H9 (cell line): ENCODE data around the gene CACNA1F. TPM values are rescaled to one million over a fixed set of nuclear protein-coding genes. Genes with fewer than 3 reads are reported as not detected.

Experiments used
- DNase-seq: peaks from one replicate; pipeline ENCODE4 v3.0.0-alpha.2; 2017
- H2AFZ ChIP-seq: one replicate; pipeline ENCODE4 v1.6.1; 2013; ENCODE audit warnings: mild to moderate bottlenecking, low read length, control low read depth, moderate library complexity
- H2AK5ac ChIP-seq: 2 replicates; pipeline ENCODE4 v1.6.1; 2013; ENCODE audit warnings: low read length, control low read depth, mixed read lengths; ENCODE audit not compliant: insufficient read length
- H2BK120ac ChIP-seq: one replicate; pipeline ENCODE4 v1.6.1; 2013; ENCODE audit warnings: low read depth, mild to moderate bottlenecking, low read length, control low read depth, inconsistent platforms; ENCODE audit not compliant: poor library complexity, severe bottlenecking
- H2BK12ac ChIP-seq: 2 replicates; pipeline ENCODE4 v1.6.1; 2013; ENCODE audit warnings: low read length, control low read depth, mixed read lengths, low read depth; ENCODE audit not compliant: insufficient read length
- H2BK15ac ChIP-seq: 2 replicates; pipeline ENCODE4 v1.6.1; 2013; ENCODE audit warnings: low read depth, low read length, control low read depth
- H2BK20ac ChIP-seq: one replicate; pipeline ENCODE4 v1.6.1; 2013; ENCODE audit warnings: low read depth, mild to moderate bottlenecking, low read length, control low read depth, inconsistent platforms; ENCODE audit not compliant: poor library complexity, severe bottlenecking
- H2BK5ac ChIP-seq: 2 replicates; pipeline ENCODE4 v1.6.1; 2013; ENCODE audit warnings: low read length, control low read depth, mixed read lengths; ENCODE audit not compliant: insufficient read length
- H3K14ac ChIP-seq: 2 replicates; pipeline ENCODE4 v1.6.1; 2013; ENCODE audit warnings: low read length, control low read depth; ENCODE audit not compliant: insufficient read depth
- H3K18ac ChIP-seq: 2 replicates; pipeline ENCODE4 v1.6.1; 2013; ENCODE audit warnings: low read depth, mild to moderate bottlenecking, mixed read lengths, low read length, control low read depth; ENCODE audit not compliant: insufficient read length
- H3K23ac ChIP-seq: 2 replicates; pipeline ENCODE4 v1.6.1; 2013; ENCODE audit warnings: low read length, control low read depth, mixed read lengths, low read depth; ENCODE audit not compliant: insufficient read length
- H3K23me2 ChIP-seq: 2 replicates; pipeline ENCODE4 v1.6.1; 2013; ENCODE audit warnings: low read depth, mild to moderate bottlenecking, mixed read lengths, low read length, control low read depth; ENCODE audit not compliant: insufficient read length, poor library complexity, severe bottlenecking
- H3K27ac ChIP-seq: 2 replicates; pipeline ENCODE4 v1.5.1; 2013; ENCODE audit warnings: low read length, control low read depth, mixed read lengths, low read depth; ENCODE audit not compliant: insufficient read length
- H3K27me3 ChIP-seq: 2 replicates; pipeline ENCODE4 v1.6.1; 2013; ENCODE audit warnings: low read length, control low read depth, inconsistent platforms; ENCODE audit not compliant: insufficient read depth
- H3K4ac ChIP-seq: 2 replicates; pipeline ENCODE4 v1.6.1; 2013; ENCODE audit warnings: low read depth, mild to moderate bottlenecking, control low read depth, inconsistent platforms, low read length, moderate library complexity
- H3K4me1 ChIP-seq: 2 replicates; pipeline ENCODE4 v1.6.1; 2013; ENCODE audit warnings: low read length, control low read depth, inconsistent platforms; ENCODE audit not compliant: insufficient read depth
- H3K4me2 ChIP-seq: 2 replicates; pipeline ENCODE4 v1.6.1; 2013; ENCODE audit warnings: low read length, control low read depth, mixed read lengths; ENCODE audit not compliant: insufficient read length, insufficient read depth
- H3K56ac ChIP-seq: 2 replicates; pipeline ENCODE4 v1.6.1; 2013; ENCODE audit warnings: low read depth, mild to moderate bottlenecking, mixed read lengths, low read length, control low read depth; ENCODE audit not compliant: insufficient read length
- H3K79me1 ChIP-seq: 2 replicates; pipeline ENCODE4 v1.6.1; 2013; ENCODE audit warnings: low read depth, mild to moderate bottlenecking, moderate library complexity, low read length, control low read depth, inconsistent platforms; ENCODE audit not compliant: insufficient read depth, poor library complexity, severe bottlenecking
- H3K79me2 ChIP-seq: 2 replicates; pipeline ENCODE4 v1.6.1; 2013; ENCODE audit warnings: low read length, control low read depth, inconsistent platforms; ENCODE audit not compliant: insufficient read depth
- H3K9ac ChIP-seq: 2 replicates; pipeline ENCODE4 v1.6.1; 2013; ENCODE audit warnings: low read length, control low read depth, mixed read lengths; ENCODE audit not compliant: insufficient read length; ENCODE audit errors: extremely low read depth
- H3K9me3 ChIP-seq: one replicate; pipeline ENCODE4 v1.6.1; 2013; ENCODE audit warnings: low read depth, low read length, inconsistent platforms; ENCODE audit not compliant: control insufficient read depth
- H3T11ph ChIP-seq: one replicate; pipeline ENCODE4 v1.6.1; 2013; ENCODE audit warnings: mild to moderate bottlenecking, low read length, control low read depth, inconsistent platforms
- H4K20me1 ChIP-seq: one replicate; pipeline ENCODE4 v1.6.1; 2013; ENCODE audit not compliant: control insufficient read depth, insufficient read length, insufficient read depth
- H4K5ac ChIP-seq: 2 replicates; pipeline ENCODE4 v1.6.1; 2013; ENCODE audit warnings: low read depth, mild to moderate bottlenecking, mixed read lengths, low read length, control low read depth; ENCODE audit not compliant: insufficient read length
- H4K8ac ChIP-seq: replicated peaks from 2 replicates; pipeline ENCODE4 v1.6.1; 2013; ENCODE audit warnings: low read length, control low read depth, mixed read lengths, low read depth; ENCODE audit not compliant: insufficient read length
- H4K91ac ChIP-seq: 2 replicates; pipeline ENCODE4 v1.6.1; 2013; ENCODE audit warnings: low read depth, mild to moderate bottlenecking, moderate library complexity, mixed read lengths, low read length, control low read depth; ENCODE audit not compliant: insufficient read length
- H3K27ac Mint-ChIP-seq, 3 experiments: 2 replicates in 2 of 3; 3 replicates in 1 of 3; pipeline ENCODE4 v1.8.0; 2020 to 2021; ENCODE audit warnings: mixed read lengths in 3 of 3, mild to moderate bottlenecking in 1 of 3, moderate library complexity in 1 of 3
- H3K27me3 Mint-ChIP-seq: 2 replicates; pipeline ENCODE4 v1.8.0; 2021; ENCODE audit warnings: low read depth, mild to moderate bottlenecking, moderate library complexity, mixed read lengths
- H3K36me3 Mint-ChIP-seq, 3 experiments: 2 replicates in 2 of 3; 3 replicates in 1 of 3; pipeline ENCODE4 v1.8.0; 2020 to 2021; ENCODE audit warnings: low read depth in 3 of 3, mixed read lengths in 3 of 3; ENCODE audit not compliant: insufficient read depth in 1 of 3
- H3K4me1 Mint-ChIP-seq, 2 experiments: 2 replicates each; pipeline ENCODE4 v1.8.0; 2020; ENCODE audit warnings: mixed read lengths in 2 of 2
- H3K4me3 Mint-ChIP-seq, 2 experiments: 2 replicates in 1 of 2; 3 replicates in 1 of 2; pipeline ENCODE4 v1.8.0; 2020 to 2021; ENCODE audit warnings: mild to moderate bottlenecking in 2 of 2, mixed read lengths in 2 of 2, moderate library complexity in 1 of 2
- H3K9me3 Mint-ChIP-seq, 2 experiments: 2 replicates in 1 of 2; 3 replicates in 1 of 2; pipeline ENCODE4 v1.8.0; 2020; ENCODE audit warnings: mild to moderate bottlenecking in 2 of 2, mixed read lengths in 2 of 2, moderate library complexity in 1 of 2
- WGBS: extraction: QIAGEN DNeasy Blood & Tissue Kit; methylation state at CpG from one replicate; pipeline ENCODE4 v1.1.7; 2013; ENCODE audit warnings: missing lambda C conversion rate, low lambda C conversion rate, mixed read lengths; ENCODE audit not compliant: insufficient read length; ENCODE audit errors: extremely low coverage; 5-methylcytosine and 5-hydroxymethylcytosine counted together
- total RNA-seq: library from RNA; stranded (reverse); gene quantifications from 2 replicates; pipeline ENCODE4 v1.2.1, GENCODE V29; 2021
- TF ChIP-seq, protein P1 (sequence below): fragments of 200-600 bp; sonication (generic); conservative IDR thresholded peaks from 3 replicates; pipeline ENCODE4 v1.8.0; 2021; ENCODE audit warnings: antibody characterized with exemption, mild to moderate bottlenecking

Gene CACNA1F
- total RNA-seq, 1 experiment from 2014 or later, result 1.4 TPM

- H3K9me3 ChIP-seq, result peaks cover 27% of the 10 kb centered on the region
- no peaks in the 10 kb centered on the region for H3K4me1 Mint-ChIP-seq
- no peak overlapping the region for H3K9ac ChIP-seq
- no peak overlapping the region for H2BK20ac ChIP-seq
- H2BK12ac ChIP-seq, result no peak overlapping the region
- H3K14ac ChIP-seq, result no peak overlapping the region
- H3K27ac Mint-ChIP-seq, result no peak overlapping the region
- no peak overlapping the region for H2AK5ac ChIP-seq
- no peaks in the 10 kb centered on the region for H3K79me2 ChIP-seq
- no peak overlapping the region for H3K23ac ChIP-seq
- no peak overlapping the region for H3K4me2 ChIP-seq
- TF ChIP-seq, protein P1, sequence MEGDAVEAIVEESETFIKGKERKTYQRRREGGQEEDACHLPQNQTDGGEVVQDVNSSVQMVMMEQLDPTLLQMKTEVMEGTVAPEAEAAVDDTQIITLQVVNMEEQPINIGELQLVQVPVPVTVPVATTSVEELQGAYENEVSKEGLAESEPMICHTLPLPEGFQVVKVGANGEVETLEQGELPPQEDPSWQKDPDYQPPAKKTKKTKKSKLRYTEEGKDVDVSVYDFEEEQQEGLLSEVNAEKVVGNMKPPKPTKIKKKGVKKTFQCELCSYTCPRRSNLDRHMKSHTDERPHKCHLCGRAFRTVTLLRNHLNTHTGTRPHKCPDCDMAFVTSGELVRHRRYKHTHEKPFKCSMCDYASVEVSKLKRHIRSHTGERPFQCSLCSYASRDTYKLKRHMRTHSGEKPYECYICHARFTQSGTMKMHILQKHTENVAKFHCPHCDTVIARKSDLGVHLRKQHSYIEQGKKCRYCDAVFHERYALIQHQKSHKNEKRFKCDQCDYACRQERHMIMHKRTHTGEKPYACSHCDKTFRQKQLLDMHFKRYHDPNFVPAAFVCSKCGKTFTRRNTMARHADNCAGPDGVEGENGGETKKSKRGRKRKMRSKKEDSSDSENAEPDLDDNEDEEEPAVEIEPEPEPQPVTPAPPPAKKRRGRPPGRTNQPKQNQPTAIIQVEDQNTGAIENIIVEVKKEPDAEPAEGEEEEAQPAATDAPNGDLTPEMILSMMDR, result no peak
- no peaks in the 10 kb centered on the region for H3K4me1 ChIP-seq
- peaks cover 66 to 80% of the 10 kb centered on the region in 2 experiments for H3K9me3 Mint-ChIP-seq
- H3K27me3 Mint-ChIP-seq, result no peaks in the 10 kb centered on the region; the same call in 1 of the 2 replicates
- H3K27ac ChIP-seq, result no peak overlapping the region
- no peak overlapping the region for H3K56ac ChIP-seq
- H4K91ac ChIP-seq, result no peak overlapping the region
- H3K27me3 ChIP-seq, result no peaks in the 10 kb centered on the region
- H4K8ac ChIP-seq, result no peak overlapping the region
- no peak overlapping the region for H2BK120ac ChIP-seq
- H3K4ac ChIP-seq, result no peak overlapping the region
- no peak overlapping the region for H3K4me3 Mint-ChIP-seq
- no peak for DNase-seq
- no peak overlapping the region for H2AFZ ChIP-seq
- H4K5ac ChIP-seq, result no peak overlapping the region
- H4K20me1 ChIP-seq, result no peaks in the 10 kb centered on the region
- WGBS, result no CpG with 5 or more reads among the region's 6 CpGs
- H3K23me2 ChIP-seq, result no peaks in the 10 kb centered on the region
- no peak overlapping the region for H2BK15ac ChIP-seq
- H3K36me3 Mint-ChIP-seq, result peaks cover 12 to 44% (median 22%) of the 10 kb centered on the region in 3 experiments
- no peaks in the 10 kb centered on the region for H3K79me1 ChIP-seq
- no peak overlapping the region for H2BK5ac ChIP-seq
- no peak overlapping the region for H3K18ac ChIP-seq
- H3T11ph ChIP-seq, result no peak overlapping the region
Measured at GRCh38 chrX:49249071-49249470, 15.9 kb upstream of the CACNA1F start.
